GM21723 (cell line): Measurements from ENCODE around the gene ANTXR1.

Experiments used
- ATAC-seq: cut with Tn5 transposase; IDR thresholded peaks from one replicate; pipeline ENCODE4 v1.9.1; 2021; ENCODE audit warnings: mild to moderate bottlenecking, moderate library complexity; ENCODE audit not compliant: unreplicated experiment

ANTXR1 gene

GRCh38 chr2:69131452-69131851 lies 118.5 kb downstream of the ANTXR1 start:
- no peak for ATAC-seq

- no peak for ATAC-seq
These were observed 119.2 kb downstream of the ANTXR1 start for GRCh38 chr2:69131983-69132675.

GRCh38 chr2:69132960-69133590 lies 120.1 kb downstream of the ANTXR1 start:
- no peak for ATAC-seq

- ATAC-seq: no peak
These were observed 120.9 kb downstream of the ANTXR1 start for GRCh38 chr2:69133898-69134297.

GRCh38 chr2:69134306-69134945 lies 121.4 kb downstream of the ANTXR1 start:
- no peak for ATAC-seq

GRCh38 chr2:69138247-69138772 lies 125.3 kb downstream of the ANTXR1 start:
- ATAC-seq: no peak

GRCh38 chr2:69138793-69139459 lies 125.9 kb downstream of the ANTXR1 start:
- ATAC-seq: no peak

GRCh38 chr2:69139778-69140670 lies 127.0 kb downstream of the ANTXR1 start:
- no peak for ATAC-seq

GRCh38 chr2:69141061-69141460 lies 128.1 kb downstream of the ANTXR1 start:
- ATAC-seq: no peak

- ATAC-seq: no peak
These were observed 130.9 kb downstream of the ANTXR1 start for GRCh38 chr2:69143748-69144360.

- ATAC-seq: no peak
These were observed 132.2 kb downstream of the ANTXR1 start for GRCh38 chr2:69145204-69145603.

GRCh38 chr2:69147841-69148533 lies 135.0 kb downstream of the ANTXR1 start:
- no peak for ATAC-seq

- ATAC-seq: no peak
These were observed 136.7 kb downstream of the ANTXR1 start for GRCh38 chr2:69149631-69150215.

- ATAC-seq: no peak
These were observed 139.0 kb downstream of the ANTXR1 start for GRCh38 chr2:69151931-69152330.

- no peak for ATAC-seq
These were observed 140.0 kb downstream of the ANTXR1 start for GRCh38 chr2:69152847-69153583.

- no peak for ATAC-seq
These were observed 141.1 kb downstream of the ANTXR1 start for GRCh38 chr2:69154106-69154505.

GRCh38 chr2:69156624-69157023 lies 143.6 kb downstream of the ANTXR1 start:
- no peak for ATAC-seq

- ATAC-seq: no peak
These were observed 144.5 kb downstream of the ANTXR1 start for GRCh38 chr2:69157441-69157840.
